ENCODE results near the gene PCSK6.
"Not testable (repeated sequence)": the region's sequence is repeated elsewhere in the genome, so short reads cannot be mapped to it uniquely, and the experiment has no call there.

The PCSK6 gene

GRCh38 chr15:101306341-101307047 is 183.0 kb downstream of the PCSK6 start:
- DNase-seq: peak; percentile 4

GRCh38 chr15:101305820-101306255 is 183.7 kb downstream of the PCSK6 start:
- DNase-seq: peak; percentile 10

GRCh38 chr15:101303408-101303807 is 186.1 kb downstream of the PCSK6 start:
- DNase-seq: no peak

- DNase-seq: no peak
These were observed 192.8 kb downstream of the PCSK6 start for GRCh38 chr15:101296418-101297405.

GRCh38 chr15:101295607-101296161 is 193.8 kb downstream of the PCSK6 start:
- no peak for DNase-seq

- DNase-seq: peak; percentile 96
These were observed 194.5 kb downstream of the PCSK6 start, which contains the start of gene SNRPA1 for GRCh38 chr15:101294731-101295606. Gene SNRPA1 (minus strand): TSS chr15:101295248. CDS start chr15:101295178, 70 bp downstream.

GRCh38 chr15:101293122-101293521 is 196.4 kb downstream of the PCSK6 start:
- DNase-seq: no peak

- DNase-seq: no peak
These were observed 200.5 kb downstream of the PCSK6 start for GRCh38 chr15:101288905-101289513.

- not testable (repeated sequence) for DNase-seq
These were observed 202.2 kb downstream of the PCSK6 start for GRCh38 chr15:101287342-101287741.

- DNase-seq: no peak
These were observed 202.9 kb downstream of the PCSK6 start for GRCh38 chr15:101286471-101287114.

- no peak for DNase-seq
These were observed 205.6 kb downstream of the PCSK6 start for GRCh38 chr15:101283931-101284330.

- no peak for DNase-seq
These were observed 209.5 kb downstream of the PCSK6 start for GRCh38 chr15:101280007-101280406.

- no peak for DNase-seq
These were observed 211.5 kb downstream of the PCSK6 start for GRCh38 chr15:101277943-101278564.

- DNase-seq: peak; percentile 90
These were observed 212.3 kb downstream of the PCSK6 start, which contains the start of gene SELENOS for GRCh38 chr15:101277038-101277822. Gene SELENOS (minus strand): TSS chr15:101277485. CDS start chr15:101277417, 68 bp downstream.

GRCh38 chr15:101276501-101277037 is 212.9 kb downstream of the PCSK6 start:
- DNase-seq: peak; percentile 43

GRCh38 chr15:101275018-101275417 is 214.5 kb downstream of the PCSK6 start:
- no peak for DNase-seq

- no peak for DNase-seq
These were observed 216.0 kb downstream of the PCSK6 start for GRCh38 chr15:101273534-101273933.

- DNase-seq: no peak
These were observed 216.9 kb downstream of the PCSK6 start for GRCh38 chr15:101272584-101272983.

- no peak for DNase-seq
These were observed 219.9 kb downstream of the PCSK6 start for GRCh38 chr15:101269479-101270223.

Data from activated T-cell treated with anti-CD3 and anti-CD28 coated beads, Interleukin-2, amount 50 U/mL, for 1 hour (primary cell).